Glutamatergic neuron (in vitro differentiated cells): ENCODE results near the gene RPLP2. TPM values are rescaled to one million over a fixed set of nuclear protein-coding genes. Genes with fewer than 3 reads are reported as not detected.

ENCODE experiments used
- DNase-seq: peaks from one replicate; pipeline ENCODE4 v3.0.0; 2022
- H3K27ac Mint-ChIP-seq: one replicate; pipeline ENCODE4 v1.8.0; 2020; ENCODE audit warnings: mild to moderate bottlenecking, mixed read lengths, inconsistent platforms; ENCODE audit not compliant: unreplicated experiment
- H3K27me3 Mint-ChIP-seq: one replicate; pipeline ENCODE4 v1.8.0; 2020; ENCODE audit warnings: mild to moderate bottlenecking, moderate library complexity, mixed read lengths, inconsistent platforms; ENCODE audit not compliant: unreplicated experiment
- H3K36me3 Mint-ChIP-seq: one replicate; pipeline ENCODE4 v1.8.0; 2020; ENCODE audit warnings: mild to moderate bottlenecking, mixed read lengths, inconsistent platforms; ENCODE audit not compliant: unreplicated experiment
- H3K4me1 Mint-ChIP-seq: one replicate; pipeline ENCODE4 v1.8.0; 2020; ENCODE audit warnings: mild to moderate bottlenecking, low read depth, mixed read lengths, inconsistent platforms; ENCODE audit not compliant: unreplicated experiment
- H3K4me3 Mint-ChIP-seq: one replicate; pipeline ENCODE4 v1.8.0; 2020; ENCODE audit warnings: mild to moderate bottlenecking, mixed read lengths, inconsistent platforms; ENCODE audit not compliant: unreplicated experiment
- H3K9me3 Mint-ChIP-seq: one replicate; pipeline ENCODE4 v1.8.0; 2020; ENCODE audit warnings: mild to moderate bottlenecking, moderate library complexity, mixed read lengths, inconsistent platforms; ENCODE audit not compliant: unreplicated experiment
- CTCF ChIP-seq: fragments of 200-600 bp; sonication (generic); IDR thresholded peaks from one replicate; pipeline ENCODE4 v1.5.0; 2021; ENCODE audit not compliant: partially characterized antibody, unreplicated experiment
- total RNA-seq: library from RNA; stranded (reverse); fragmentation: NEBNext Ultra II Directional; extraction: Animal tissue kit (Norgen Biotek cat#: 25700); gene quantifications from one replicate; pipeline ENCODE4 v1.2.1, GENCODE V29; 2021; ENCODE audit not compliant: unreplicated experiment

The RPLP2 gene
- total RNA-seq, 1 donor from 2014 or later: 997 TPM

GRCh38 chr11:843818-844692 is 34.3 kb downstream of the RPLP2 start:
- H3K4me1 Mint-ChIP-seq: peaks cover 17% of the 10 kb centered on the region
- H3K9me3 Mint-ChIP-seq: peaks cover 21% of the 10 kb centered on the region
- H3K27ac Mint-ChIP-seq: no peak overlapping the region
- H3K36me3 Mint-ChIP-seq: no peaks in the 10 kb centered on the region
- peaks cover 8% of the 10 kb centered on the region for H3K27me3 Mint-ChIP-seq
- H3K4me3 Mint-ChIP-seq: peak overlapping the region; percentile 82
- DNase-seq: no peak
- no peak for TF ChIP-seq CTCF

- H3K4me3 Mint-ChIP-seq: peak overlapping the region; percentile 59
Observed at GRCh38 chr11:844693-845644, 35.2 kb downstream of the RPLP2 start.

GRCh38 chr11:845872-846495 is 36.2 kb downstream of the RPLP2 start:
- Mint-ChIP-seq H3K4me3 (no peak overlapping the region), H3K27me3 (peaks cover 4% of the 10 kb centered on the region), H3K9me3 (peaks cover 7% of the 10 kb centered on the region), H3K27ac (no peak overlapping the region), H3K36me3 (no peaks in the 10 kb centered on the region), H3K4me1 (peaks cover 7% of the 10 kb centered on the region)
- no peak for DNase-seq
- TF ChIP-seq CTCF: no peak

More at GRCh38 chr11:844693-845644, 35.2 kb downstream of the RPLP2 start:
- no peak for TF ChIP-seq CTCF
- DNase-seq: peak; percentile 75
- peaks cover 7% of the 10 kb centered on the region for H3K27me3 Mint-ChIP-seq
- H3K4me1 Mint-ChIP-seq: peaks cover 14% of the 10 kb centered on the region
- no peaks in the 10 kb centered on the region for H3K36me3 Mint-ChIP-seq
- no peak overlapping the region for H3K27ac Mint-ChIP-seq
- peaks cover 17% of the 10 kb centered on the region for H3K9me3 Mint-ChIP-seq

GRCh38 chr11:846496-847098 is 36.8 kb downstream of the RPLP2 start:
- no peak for DNase-seq
- H3K27ac Mint-ChIP-seq: peak overlapping the region; percentile 48
- no peak for TF ChIP-seq CTCF
- H3K36me3 Mint-ChIP-seq: no peaks in the 10 kb centered on the region
- peak overlapping the region; percentile 34 for H3K4me3 Mint-ChIP-seq
- H3K27me3 Mint-ChIP-seq: no peaks in the 10 kb centered on the region
- peaks cover 3% of the 10 kb centered on the region for H3K9me3 Mint-ChIP-seq
- peaks cover 4% of the 10 kb centered on the region for H3K4me1 Mint-ChIP-seq
